Prostate gland (tissue), 2 donors: ENCODE data around the gene PID1. TPM values are rescaled to one million over a fixed set of nuclear protein-coding genes. Genes with fewer than 3 reads are reported as not detected.

Source experiments
- DNase-seq: peaks from one replicate; pipeline ENCODE4 v3.0.0-alpha.2; 2019; ENCODE audit warnings: low spot score
- H3K27ac ChIP-seq, 2 donors: fragments of 200-600 bp; sonication (generic); 2 replicates each; pipeline ENCODE4 v1.5.1; 2017 to 2019
- H3K27me3 ChIP-seq: fragments of 200-600 bp; sonication (generic); replicated peaks from 2 replicates; pipeline ENCODE4 v1.5.1; 2019; ENCODE audit not compliant: insufficient read depth
- H3K36me3 ChIP-seq, 2 donors: fragments of 200-600 bp; sonication (generic); 1 replicate in 1 of 2; 2 replicates in 1 of 2; pipeline versions ENCODE4 v1.5.1 to v1.8.1; 2017 to 2019
- H3K4me1 ChIP-seq: fragments of 200-600 bp; sonication (generic); replicated peaks from 2 replicates; pipeline ENCODE4 v1.5.1; 2019
- H3K4me3 ChIP-seq, 2 donors: fragments of 200-600 bp; sonication (generic); 2 replicates each; pipeline ENCODE4 v1.5.1; 2017 to 2019
- H3K9me3 ChIP-seq: fragments of 200-600 bp; sonication (generic); 2 replicates; pipeline ENCODE4 v1.5.1; 2017
- CTCF ChIP-seq, 4 experiments: fragments of 200-600 bp in 2 of 4; fragments of 450-650 bp in 2 of 4; sonication (generic) in 2 of 4; IDR thresholded peaks; 1 replicate in 3 of 4; 2 replicates in 1 of 4; pipeline ENCODE4 v1.5.1; 2016 to 2019; ENCODE audit warnings: antibody characterized with exemption in 4 of 4, mild to moderate bottlenecking in 2 of 4, moderate library complexity in 2 of 4
- POLR2A ChIP-seq: fragments of 450-650 bp; IDR thresholded peaks from one replicate; pipeline ENCODE4 v1.6.1; 2016; ENCODE audit warnings: antibody characterized with exemption, mild to moderate bottlenecking
- POLR2AphosphoS5 ChIP-seq: sonication (generic); formaldehyde crosslinking; IDR thresholded peaks from one replicate; pipeline ENCODE4 v1.6.1; 2017; ENCODE audit warnings: antibody characterized with exemption
- WGBS: methylation state at CpG from one replicate; pipeline ENCODE4 v1.1.5; 2018; 5-methylcytosine and 5-hydroxymethylcytosine counted together
- intact Hi-C: fragments of 100-400 bp; cut with DNase I; formaldehyde crosslinking; loops from one replicate; pipeline ENCODE4 v1.14.2; 2022
- total RNA-seq, 2 donors: library from RNA; depleted of rRNA; stranded (reverse); fragments of >200 nt; gene quantifications; one replicate each; pipeline ENCODE4 v1.1.0, GENCODE V29; 2016

PID1 gene
- total RNA-seq, 2 donors from 2014 or later = 14.0 to 21.0 TPM

- H3K27ac ChIP-seq = no peak overlapping the region
- H3K4me1 ChIP-seq = no peaks in the 10 kb centered on the region
- no peaks in the 10 kb centered on the region for H3K36me3 ChIP-seq
- intact Hi-C loops = no loop called here
- no peak overlapping the region for H3K4me3 ChIP-seq
- no peaks in the 10 kb centered on the region for H3K27me3 ChIP-seq
- no peak for TF ChIP-seq POLR2A
- no peak for DNase-seq
- 84% methylated on average over 4 of the region's 4 CpGs for WGBS
- no peaks in the 10 kb centered on the region for H3K9me3 ChIP-seq
These were observed 213.0 kb downstream of the PID1 start for GRCh38 chr2:229057976-229058553.

- intact Hi-C loops = no loop called here
These were observed 216.8 kb downstream of the PID1 start for GRCh38 chr2:229054311-229054710.

DNA sequence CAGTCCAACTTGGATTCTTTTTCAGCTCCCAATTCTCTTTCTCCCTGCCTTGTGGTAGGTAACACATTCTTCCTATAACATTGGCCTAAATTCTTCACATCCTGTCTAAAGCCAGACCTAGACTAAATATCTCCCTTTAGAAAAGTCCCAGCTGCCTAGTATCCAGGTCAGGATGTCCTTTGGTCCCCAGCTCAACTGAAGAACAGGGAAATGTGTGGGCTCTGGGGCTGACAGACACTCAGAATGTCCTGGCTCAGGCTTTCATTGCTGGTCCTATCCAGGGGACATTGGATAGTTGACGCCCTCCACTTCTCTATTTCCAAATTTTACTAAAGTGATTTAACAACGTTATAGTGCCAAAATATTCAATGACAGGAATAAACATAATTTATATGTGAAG lies 219.3 kb downstream of the PID1 start:
- Histone ChIP-seq H3K9me3 (no peaks in the 10 kb centered on the region), H3K27me3 (no peaks in the 10 kb centered on the region), H3K27ac (no peak overlapping the region), H3K4me1 (no peaks in the 10 kb centered on the region), H3K4me3 (no peak overlapping the region), H3K36me3 (no peaks in the 10 kb centered on the region)
- intact Hi-C loops = no loop called here
- no peak for TF ChIP-seq POLR2AphosphoS5
- no peak for TF ChIP-seq CTCF (IDR thresholded peaks at IDR 0.05)
- no peak for TF ChIP-seq POLR2A
- 64% methylated on average over 2 of the region's 2 CpGs for WGBS
- DNase-seq = no peak

More at GRCh38 chr2:229054311-229054710, 216.8 kb downstream of the PID1 start:
- Histone ChIP-seq H3K27me3 (no peaks in the 10 kb centered on the region), H3K9me3 (no peaks in the 10 kb centered on the region), H3K4me3 (no peak overlapping the region), H3K4me1 (no peaks in the 10 kb centered on the region), H3K36me3 (no peaks in the 10 kb centered on the region), H3K27ac (no peak overlapping the region)
- WGBS = 91% methylated on average over 5 of the region's 5 CpGs
- no peak for DNase-seq
- TF ChIP-seq POLR2AphosphoS5 = no peak

DNA sequence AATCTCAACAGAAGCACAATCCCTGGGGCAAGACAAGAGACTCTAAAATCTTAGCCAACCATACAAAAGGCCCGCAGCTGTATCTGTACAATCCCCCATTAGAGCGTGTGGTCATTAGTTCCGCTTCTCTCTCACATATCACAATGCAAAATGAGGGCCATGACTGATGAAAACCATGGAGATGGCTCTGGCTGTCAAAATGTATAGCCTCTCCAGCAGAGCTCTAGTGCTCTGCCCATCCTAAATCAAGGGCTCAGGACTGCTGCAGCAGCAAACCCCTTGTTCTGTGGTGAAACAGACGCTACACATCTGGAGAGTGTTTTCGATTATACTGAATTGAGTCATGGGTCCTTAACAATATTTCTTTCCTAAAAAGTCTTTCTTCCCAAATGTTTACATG lies 221.0 kb downstream of the PID1 start:
- WGBS = 87% methylated on average over 5 of the region's 5 CpGs
- Histone ChIP-seq H3K4me1 (no peaks in the 10 kb centered on the region), H3K4me3 (no peak overlapping the region), H3K36me3 (no peaks in the 10 kb centered on the region), H3K27me3 (no peaks in the 10 kb centered on the region), H3K9me3 (no peaks in the 10 kb centered on the region), H3K27ac (no peak overlapping the region)
- intact Hi-C loops = no loop called here
- DNase-seq = no peak
- TF ChIP-seq POLR2A = no peak
- TF ChIP-seq CTCF (IDR thresholded peaks at IDR 0.05) = no peak
- TF ChIP-seq POLR2AphosphoS5 = no peak

GRCh38 chr2:229048134-229048533 lies 223.0 kb downstream of the PID1 start:
- Histone ChIP-seq H3K4me1 (no peaks in the 10 kb centered on the region), H3K27me3 (no peaks in the 10 kb centered on the region), H3K9me3 (no peaks in the 10 kb centered on the region), H3K4me3 (no peak overlapping the region), H3K36me3 (no peaks in the 10 kb centered on the region), H3K27ac (no peak overlapping the region)
- no peak for TF ChIP-seq CTCF (IDR thresholded peaks at IDR 0.05)
- TF ChIP-seq POLR2AphosphoS5 = no peak
- TF ChIP-seq POLR2A = no peak
- 75% methylated on average over 2 of the region's 2 CpGs for WGBS
- intact Hi-C loops = no loop called here
- no peak for DNase-seq

- WGBS = 90% methylated on average over 4 of the region's 4 CpGs
- H3K4me3 ChIP-seq = no peak overlapping the region
- no peak for DNase-seq
- no peaks in the 10 kb centered on the region for H3K9me3 ChIP-seq
- no peak overlapping the region for H3K27ac ChIP-seq
- TF ChIP-seq POLR2AphosphoS5 (no peak), CTCF (IDR thresholded peaks at IDR 0.05) (no peak), POLR2A (no peak)
- no peaks in the 10 kb centered on the region for H3K4me1 ChIP-seq
- H3K27me3 ChIP-seq = no peaks in the 10 kb centered on the region
- no peaks in the 10 kb centered on the region for H3K36me3 ChIP-seq
- intact Hi-C loops = no loop called here
These were observed 225.4 kb downstream of the PID1 start for GRCh38 chr2:229045671-229046070.
